B cell (primary cell): ENCODE measurements around the gene MYH10. TPM values are rescaled to one million over a fixed set of nuclear protein-coding genes. Genes with fewer than 3 reads are reported as not detected.

Experiments used
- ATAC-seq: fragments of 200-7000 bp; cut with Tn5 transposase; one replicate; pipeline ENCODE4 v1.10.0; 2021; ENCODE audit warnings: low read depth, mild to moderate bottlenecking, moderate number of reproducible peaks, moderate library complexity
- CTCF ChIA-PET: fragments of 350-600 bp; sonication (Branson Sonifier 250); formaldehyde crosslinking; loops from one replicate; lab custom pipeline; 2021; ENCODE audit warnings: antibody characterized with exemption, inconsistent platforms; lab: Charles Lee
- POLR2A ChIA-PET: fragments of 350-600 bp; sonication (Branson Sonifier 250); formaldehyde crosslinking; loops from one replicate; lab custom pipeline; 2021; ENCODE audit warnings: antibody characterized with exemption; lab: Charles Lee
- DNase-seq: peaks from one replicate; pipeline ENCODE4 v3.0.0; 2013
- H2AFZ ChIP-seq: 2 replicates; pipeline ENCODE4 v1.6.1; 2012; ENCODE audit warnings: mild to moderate bottlenecking, low read depth, low read length; ENCODE audit not compliant: insufficient read depth, poor library complexity, severe bottlenecking
- H3K27ac ChIP-seq, 2 donors: 1 replicate in 1 of 2; 2 replicates in 1 of 2; pipeline ENCODE4 v1.5.1; 2012 to 2013; ENCODE audit warnings: low read length in 2 of 2, mild to moderate bottlenecking in 2 of 2, moderate library complexity in 1 of 2
- H3K27me3 ChIP-seq, 4 experiments: fragments of 200-600 bp in 1 of 4; sonication (generic) in 1 of 4; replicated peaks in 1 of 4; 1 replicate in 2 of 4; 2 replicates in 2 of 4; pipeline versions ENCODE4 v1.6.1 to v1.7.0; 2013 to 2016; ENCODE audit warnings: low read length in 3 of 4, mild to moderate bottlenecking in 2 of 4, mixed read lengths in 1 of 4, moderate library complexity in 1 of 4; ENCODE audit not compliant: insufficient read depth in 4 of 4, control insufficient read depth in 3 of 4; ENCODE audit errors: control extremely low read depth in 1 of 4
- H3K36me3 ChIP-seq, 2 experiments: replicated peaks in 1 of 2; 1 replicate in 1 of 2; 2 replicates in 1 of 2; pipeline versions ENCODE4 v1.6.1 to v1.7.1; 2013; ENCODE audit warnings: low read length in 1 of 2; ENCODE audit not compliant: insufficient read depth in 2 of 2, control insufficient read depth in 1 of 2; ENCODE audit errors: control extremely low read depth in 1 of 2, extremely low read depth in 1 of 2
- H3K4me1 ChIP-seq, 2 donors: fragments of 200-600 bp in 1 of 2; sonication (generic) in 1 of 2; 1 replicate in 1 of 2; 2 replicates in 1 of 2; pipeline versions ENCODE4 v1.5.1 to v1.6.1; 2013 to 2017; ENCODE audit warnings: low read length in 2 of 2; ENCODE audit not compliant: control insufficient read depth in 2 of 2, insufficient read depth in 2 of 2
- H3K4me2 ChIP-seq: replicated peaks from 2 replicates; pipeline ENCODE3; 2012; ENCODE audit warnings: mild to moderate bottlenecking, low read depth, low read length; ENCODE audit not compliant: poor library complexity, severe bottlenecking
- H3K4me3 ChIP-seq, 5 experiments: fragments of 200-600 bp in 1 of 5; sonication (generic) in 1 of 5; 1 replicate in 3 of 5; 2 replicates in 2 of 5; pipeline versions ENCODE4 v1.5.1 to v1.7.0; 2011 to 2016; ENCODE audit warnings: low read length in 4 of 5, mild to moderate bottlenecking in 4 of 5, low read depth in 2 of 5, control low read depth in 1 of 5, moderate library complexity in 1 of 5; ENCODE audit not compliant: insufficient read depth in 1 of 5; ENCODE audit errors: control extremely low read depth in 1 of 5, extremely low read depth in 1 of 5
- H3K79me2 ChIP-seq: fragments of 200-600 bp; sonication (generic); one replicate; pipeline ENCODE4 v1.6.0; 2016; ENCODE audit warnings: low read length; ENCODE audit not compliant: control insufficient read depth, insufficient read depth
- H3K9ac ChIP-seq: fragments of 200-600 bp; sonication (generic); 2 replicates; pipeline ENCODE4 v1.6.1; 2017; ENCODE audit warnings: mild to moderate bottlenecking, low read length, moderate library complexity
- H3K9me3 ChIP-seq, 3 donors: one replicate each; pipeline versions ENCODE4 v1.6.1 to v1.7.1; 2013; ENCODE audit warnings: low read length in 2 of 3; ENCODE audit not compliant: control insufficient read depth in 2 of 3, insufficient read depth in 1 of 3; ENCODE audit errors: control extremely low read depth in 1 of 3
- H4K20me1 ChIP-seq: 2 replicates; pipeline ENCODE4 v1.6.0; 2012; ENCODE audit warnings: mild to moderate bottlenecking, low read length; ENCODE audit not compliant: insufficient read depth, control insufficient read depth, poor library complexity, severe bottlenecking
- H3K27ac Mint-ChIP-seq: one replicate; pipeline ENCODE4 v1.8.0; 2021; ENCODE audit warnings: mixed read lengths
- H3K27me3 Mint-ChIP-seq: one replicate; pipeline ENCODE4 v1.8.0; 2021; ENCODE audit warnings: mixed read lengths
- H3K4me1 Mint-ChIP-seq: one replicate; pipeline ENCODE4 v1.8.0; 2021; ENCODE audit warnings: mixed read lengths
- H3K4me3 Mint-ChIP-seq: one replicate; pipeline ENCODE4 v1.8.0; 2021; ENCODE audit warnings: mixed read lengths
- H3K9me3 Mint-ChIP-seq: one replicate; pipeline ENCODE4 v1.8.0; 2022; ENCODE audit warnings: mixed read lengths; ENCODE audit not compliant: insufficient read depth
- CTCF ChIP-seq: fragments of 200-600 bp; IDR thresholded peaks from one replicate; pipeline ENCODE4 v1.8.0; 2022; ENCODE audit warnings: antibody characterized with exemption, mild to moderate bottlenecking
- EZH2 ChIP-seq: IDR thresholded peaks from 2 replicates; pipeline ENCODE4 v1.6.1; 2012; ENCODE audit warnings: borderline replicate concordance, low read depth, mild to moderate bottlenecking, moderate library complexity, low read length; ENCODE audit not compliant: insufficient read depth, poor library complexity, severe bottlenecking
- whole genome bisulfite sequencing: methylation state at CpG from one replicate; pipeline ENCODE4 v1.1.5; 2013; ENCODE audit warnings: missing lambda C conversion rate; ENCODE audit not compliant: insufficient coverage; 5-methylcytosine and 5-hydroxymethylcytosine counted together
- intact Hi-C: fragments of 100-400 bp; cut with micrococcal nuclease; formaldehyde crosslinking; loops from one replicate; pipeline ENCODE4 v1.10.0; 2022
- polyA plus RNA-seq: library from polyadenylated mRNA; depleted of rRNA; stranded (reverse); fragments of >200 nt; gene quantifications from 2 replicates; pipeline ENCODE4 v1.2.3, GENCODE V29; 2012
- total RNA-seq, 2 donors: library from RNA; stranded (reverse); fragments of 120-200 nt in 1 of 2; gene quantifications; 1 replicate in 1 of 2; 2 replicates in 1 of 2; pipeline versions ENCODE4 v1.2.3 to v1.2.4, GENCODE V29; 2013 to 2022

MYH10 gene
- total and polyA plus RNA-seq, 2 donors (not counting 1 experiment from before 2014, with no cell fraction given), result 0.04 to 1.7 TPM

- no peak overlapping the region for H3K27ac Mint-ChIP-seq
- CTCF ChIA-PET, result interaction anchor here (1.0 kb wide), 1 partner anchor 14 kb away, joined by 3 read pairs; no protein-coding TSS in a partner anchor
Observed at GRCh38 chr17:8439681-8440080, 190.8 kb downstream of the MYH10 start.

More at GRCh38 chr17:8439681-8440080, 190.8 kb downstream of the MYH10 start:
- H3K9ac ChIP-seq, result no peak overlapping the region
- peaks cover 2 to 28% of the 10 kb centered on the region in 2 experiments for H3K36me3 ChIP-seq
- H3K4me1 ChIP-seq, result peaks cover 31% of the 10 kb centered on the region in 2 donors
- H3K9me3 ChIP-seq, result no peaks in the 10 kb centered on the region
- no peak overlapping the region for H2AFZ ChIP-seq
- Mint-ChIP-seq H3K9me3 (no peaks in the 10 kb centered on the region), H3K4me1 (peaks cover 67% of the 10 kb centered on the region), H3K27me3 (no peaks in the 10 kb centered on the region), H3K4me3 (no peak overlapping the region)
- DNase-seq (no peak), ATAC-seq (no peak)
- H3K27me3 ChIP-seq, result no peaks in the 10 kb centered on the region
- H4K20me1 ChIP-seq, result peaks cover 71% of the 10 kb centered on the region
- no peak overlapping the region for H3K27ac ChIP-seq
- no peak overlapping the region for H3K4me3 ChIP-seq
- WGBS, result no CpG with 5 or more reads among the region's 3 CpGs
- TF ChIP-seq CTCF (no peak), EZH2 (no peak)
- POLR2A ChIA-PET, result no interaction called here
- H3K4me2 ChIP-seq, result no peak overlapping the region
- H3K79me2 ChIP-seq, result peaks cover 85% of the 10 kb centered on the region
- intact Hi-C loops, result loop anchor here (5.0 to 10.0 kb wide), 4 partner anchors 192 to 1427 kb away; partner anchors contain the start of genes CTC1, MYH10, PFAS and RNASEK
